Cardiac fibroblast (primary cell): ENCODE results near the gene KASH5.
A peak's percentile ranks its signal among the peaks of the same experiment; 100 is the strongest.

ENCODE experiments used
- DNase-seq, 2 donors: peaks; one replicate each; pipeline versions ENCODE4 v3.0.0 to v3.0.0-alpha.2; 2010; ENCODE audit warnings: low read depth in 2 of 2
- H3K4me3 ChIP-seq, 2 donors: replicated peaks in 1 of 2; 1 replicate in 1 of 2; 2 replicates in 1 of 2; pipeline ENCODE4 v1.5.1; 2011; ENCODE audit warnings: low read depth in 2 of 2, low read length in 2 of 2, mild to moderate bottlenecking in 2 of 2, moderate library complexity in 1 of 2
- TF ChIP-seq, protein P1 (sequence below): IDR thresholded peaks from one replicate; pipeline ENCODE4 v1.5.1; 2011; ENCODE audit warnings: low read depth, mild to moderate bottlenecking, low read length, inconsistent platforms

The KASH5 gene

DNA sequence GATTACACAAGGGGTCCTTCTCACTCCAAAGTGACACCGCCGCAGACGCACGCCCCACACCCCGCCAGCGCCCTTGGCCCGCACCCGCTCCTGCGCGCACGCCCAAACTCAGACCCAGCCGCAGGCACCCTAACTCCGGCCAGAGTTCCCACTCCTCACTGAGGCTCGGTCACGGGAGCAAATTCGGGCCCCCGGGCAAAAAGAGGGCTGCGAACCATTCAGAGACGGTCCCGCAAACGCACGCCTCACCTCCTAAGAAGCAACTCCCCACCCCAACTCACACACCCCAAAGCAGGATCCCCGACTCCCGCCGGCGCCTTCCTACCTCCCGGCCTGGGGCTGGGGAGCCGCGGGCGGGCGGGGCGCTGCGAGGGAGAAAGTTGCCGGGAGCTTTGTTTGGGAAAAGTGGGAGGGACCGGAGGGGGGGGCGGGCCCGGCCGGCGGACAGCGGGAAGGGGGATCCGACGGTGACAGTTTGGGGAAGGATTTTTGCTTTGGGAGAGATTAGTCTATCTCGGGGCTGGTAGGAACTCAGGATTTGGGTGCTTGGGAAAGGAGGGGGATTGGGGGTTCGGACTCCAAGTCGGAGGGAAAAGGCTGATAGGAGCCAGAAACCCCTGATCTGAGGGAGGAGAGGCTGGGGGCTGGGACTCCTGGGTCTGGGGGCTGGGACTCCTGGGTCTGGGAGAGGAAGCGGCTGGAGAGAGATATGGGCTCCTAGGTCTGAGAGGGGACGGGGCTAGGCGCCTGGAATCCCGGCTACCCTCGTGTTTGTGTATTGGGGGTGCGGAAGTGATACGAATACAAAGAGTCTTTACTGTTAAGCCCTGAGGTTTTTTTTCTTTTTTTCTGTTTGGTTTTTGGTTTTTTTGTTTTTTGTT, 25.8 kb upstream of the KASH5 start, which contains the start of gene TEAD2:
TSS of gene TEAD2 (minus strand) at position 369 of the 881 bp plus-strand sequence. CDS start 2,341 bp downstream, outside the sequence.
- peak within 1 kb of the TSS; percentile 80 to 93 for H3K4me3 ChIP-seq
- peak; percentile 38 to 68 for DNase-seq

DNA sequence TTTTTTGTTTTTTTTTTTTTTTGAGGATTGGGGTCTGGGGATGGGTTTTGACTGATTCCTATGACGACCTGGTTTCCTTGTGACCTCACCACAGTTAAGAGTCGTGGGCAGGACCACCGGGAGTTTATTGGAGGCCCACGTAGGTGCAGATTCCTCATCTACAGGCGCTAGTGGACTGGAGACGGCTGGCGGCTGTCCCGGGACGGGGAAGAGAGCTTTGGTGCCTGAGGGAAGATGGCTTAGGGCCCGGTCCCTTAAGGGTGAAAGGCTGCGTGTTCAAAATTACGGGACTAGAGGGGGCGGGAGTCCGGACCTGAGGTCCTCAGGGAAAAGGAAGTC, 25.2 kb upstream of the KASH5 start:
- peak overlapping the region; percentile 29 to 33 for H3K4me3 ChIP-seq
- DNase-seq: peak in 1 of 2 donors; percentile 62
- TF ChIP-seq, protein P1, sequence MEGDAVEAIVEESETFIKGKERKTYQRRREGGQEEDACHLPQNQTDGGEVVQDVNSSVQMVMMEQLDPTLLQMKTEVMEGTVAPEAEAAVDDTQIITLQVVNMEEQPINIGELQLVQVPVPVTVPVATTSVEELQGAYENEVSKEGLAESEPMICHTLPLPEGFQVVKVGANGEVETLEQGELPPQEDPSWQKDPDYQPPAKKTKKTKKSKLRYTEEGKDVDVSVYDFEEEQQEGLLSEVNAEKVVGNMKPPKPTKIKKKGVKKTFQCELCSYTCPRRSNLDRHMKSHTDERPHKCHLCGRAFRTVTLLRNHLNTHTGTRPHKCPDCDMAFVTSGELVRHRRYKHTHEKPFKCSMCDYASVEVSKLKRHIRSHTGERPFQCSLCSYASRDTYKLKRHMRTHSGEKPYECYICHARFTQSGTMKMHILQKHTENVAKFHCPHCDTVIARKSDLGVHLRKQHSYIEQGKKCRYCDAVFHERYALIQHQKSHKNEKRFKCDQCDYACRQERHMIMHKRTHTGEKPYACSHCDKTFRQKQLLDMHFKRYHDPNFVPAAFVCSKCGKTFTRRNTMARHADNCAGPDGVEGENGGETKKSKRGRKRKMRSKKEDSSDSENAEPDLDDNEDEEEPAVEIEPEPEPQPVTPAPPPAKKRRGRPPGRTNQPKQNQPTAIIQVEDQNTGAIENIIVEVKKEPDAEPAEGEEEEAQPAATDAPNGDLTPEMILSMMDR: no peak

More for the DNA sequence above, 25.8 kb upstream of the KASH5 start, which contains the start of gene TEAD2:
- TF ChIP-seq, protein P1: no peak

DNA sequence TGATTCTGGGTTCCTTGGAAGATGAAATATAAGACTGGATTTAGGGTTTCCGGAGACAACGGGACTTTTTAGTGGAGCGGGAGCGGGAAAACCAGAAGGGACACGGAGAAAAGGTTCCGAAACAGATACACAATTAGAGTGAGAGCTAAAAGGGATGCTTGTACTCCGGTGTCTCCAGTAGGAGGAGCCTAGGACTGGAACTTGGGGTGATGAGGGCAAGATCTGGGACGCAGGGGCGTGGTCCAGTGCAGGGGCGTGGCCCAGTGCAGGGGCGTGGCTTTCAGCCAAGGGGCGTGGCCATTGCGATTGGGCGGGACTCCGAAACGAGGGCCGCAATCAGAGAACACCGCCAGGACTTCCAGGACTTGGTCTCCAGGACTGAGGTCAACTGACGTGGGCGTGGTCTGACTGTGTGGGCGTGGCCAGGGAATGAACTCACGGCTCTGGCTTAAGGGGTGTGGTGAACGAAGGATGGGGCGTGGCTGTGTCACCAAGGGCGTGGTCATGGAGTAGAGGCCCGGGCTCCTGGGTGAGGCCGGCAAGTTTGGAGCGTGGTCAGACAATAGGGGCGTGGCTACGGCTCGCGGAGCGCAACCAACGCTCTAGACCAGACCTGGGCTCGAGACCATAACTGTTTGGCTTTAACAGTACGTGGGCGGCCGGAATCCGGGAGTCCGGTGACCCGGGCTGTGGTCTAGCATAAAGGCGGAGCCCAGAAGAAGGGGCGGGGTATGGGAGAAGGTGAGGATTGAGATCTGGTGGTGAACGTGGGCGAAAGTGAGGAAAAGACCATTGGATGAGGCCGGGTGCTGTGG, 24.6 kb upstream of the KASH5 start, which contains the start of gene DKKL1:
TSS of gene DKKL1 (plus strand) at position 610 of the 815 bp plus-strand sequence. CDS start at position 732, 122 bp downstream.
- peak; percentile 100 for DNase-seq
- peak within 1 kb of the TSS; percentile 80 to 93 for H3K4me3 ChIP-seq
- TF ChIP-seq, protein P1: no peak

DNA sequence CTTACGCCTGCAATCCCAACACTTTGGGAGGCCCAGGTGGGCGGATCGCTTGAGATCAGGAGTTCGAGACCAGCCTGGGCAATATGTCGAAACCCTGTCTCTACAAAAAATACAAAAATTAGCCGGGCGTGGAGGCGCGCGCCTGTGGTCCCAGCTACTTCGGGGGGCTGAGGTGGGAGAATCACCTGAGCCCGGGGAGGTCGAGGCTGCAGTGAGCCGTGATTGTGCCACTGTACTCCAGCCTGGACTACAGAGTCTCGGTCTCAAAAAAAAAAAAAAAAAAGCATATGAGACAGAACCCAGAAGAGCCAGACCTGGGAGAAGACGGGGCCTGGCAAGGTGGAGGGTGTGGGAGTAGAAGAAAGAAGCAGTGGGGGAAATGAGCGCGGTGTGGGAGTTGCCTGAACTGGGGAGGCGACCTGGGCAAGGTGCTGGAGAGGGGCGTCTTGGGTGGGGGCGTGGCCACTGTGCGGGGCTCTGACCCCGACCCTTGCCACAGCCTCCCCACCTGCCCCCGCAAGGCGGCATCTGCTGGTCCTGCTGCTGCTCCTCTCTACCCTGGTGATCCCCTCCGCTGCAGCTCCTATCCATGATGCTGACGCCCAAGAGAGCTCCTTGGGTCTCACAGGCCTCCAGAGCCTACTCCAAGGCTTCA, 23.8 kb upstream of the KASH5 start:
- peak overlapping the region in 1 of 2 donors; percentile 36 for H3K4me3 ChIP-seq
- TF ChIP-seq, protein P1: no peak
- no peak for DNase-seq

DNA sequence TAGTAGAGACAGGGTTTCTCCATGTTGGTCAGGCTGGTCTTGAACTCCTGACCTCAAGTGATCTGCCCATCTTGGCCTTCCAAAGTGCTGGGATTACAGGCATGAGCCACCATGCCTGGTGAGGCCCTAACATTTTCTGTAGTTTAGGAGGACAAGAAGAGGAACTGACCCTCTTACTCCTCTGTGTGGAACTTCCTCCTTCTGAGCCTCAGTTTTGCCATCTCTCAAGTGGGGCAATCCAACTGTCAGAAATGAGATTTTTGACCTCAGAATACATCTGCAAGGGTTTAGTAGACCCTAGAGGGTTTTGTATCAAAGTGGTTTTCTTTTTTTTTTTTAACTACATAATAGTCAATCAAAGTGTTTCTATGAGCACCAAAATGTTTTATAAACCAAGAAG, 21.9 kb upstream of the KASH5 start:
- no peak overlapping the region for H3K4me3 ChIP-seq
- no peak for DNase-seq

More for the DNA sequence above, 21.9 kb upstream of the KASH5 start:
- TF ChIP-seq, protein P1: no peak
